HG03139 (cell line): ENCODE results near the gene C1orf159.

Source experiments
- ATAC-seq: cut with Tn5 transposase; IDR thresholded peaks from one replicate; pipeline ENCODE4 v1.9.1; 2021; ENCODE audit not compliant: unreplicated experiment

The C1orf159 gene

DNA sequence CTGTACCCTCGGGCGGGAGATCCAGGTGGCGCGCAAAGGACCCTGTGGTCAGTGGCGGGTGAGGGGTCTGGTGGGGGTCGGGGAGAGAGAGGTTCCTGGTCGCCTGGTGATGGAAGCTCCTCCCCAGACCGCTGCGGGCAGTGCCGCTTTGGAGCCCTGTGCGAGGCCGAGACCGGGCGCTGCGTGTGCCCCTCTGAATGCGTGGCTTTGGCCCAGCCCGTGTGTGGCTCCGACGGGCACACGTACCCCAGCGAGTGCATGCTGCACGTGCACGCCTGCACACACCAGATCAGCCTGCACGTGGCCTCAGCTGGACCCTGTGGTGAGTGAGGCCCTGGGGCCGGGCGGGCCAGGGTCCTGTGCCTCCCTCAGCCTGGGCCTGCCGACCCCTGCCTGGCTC is 72.5 kb downstream of the C1orf159 start:
- no peak for ATAC-seq

- ATAC-seq, result no peak
These were observed 73.1 kb downstream of the C1orf159 start for GRCh38 chr1:1042835-1043234.

- no peak for ATAC-seq
These were observed 74.0 kb downstream of the C1orf159 start for GRCh38 chr1:1041873-1042272.

GRCh38 chr1:1041092-1041523 is 74.8 kb downstream of the C1orf159 start:
- no peak for ATAC-seq

DNA sequence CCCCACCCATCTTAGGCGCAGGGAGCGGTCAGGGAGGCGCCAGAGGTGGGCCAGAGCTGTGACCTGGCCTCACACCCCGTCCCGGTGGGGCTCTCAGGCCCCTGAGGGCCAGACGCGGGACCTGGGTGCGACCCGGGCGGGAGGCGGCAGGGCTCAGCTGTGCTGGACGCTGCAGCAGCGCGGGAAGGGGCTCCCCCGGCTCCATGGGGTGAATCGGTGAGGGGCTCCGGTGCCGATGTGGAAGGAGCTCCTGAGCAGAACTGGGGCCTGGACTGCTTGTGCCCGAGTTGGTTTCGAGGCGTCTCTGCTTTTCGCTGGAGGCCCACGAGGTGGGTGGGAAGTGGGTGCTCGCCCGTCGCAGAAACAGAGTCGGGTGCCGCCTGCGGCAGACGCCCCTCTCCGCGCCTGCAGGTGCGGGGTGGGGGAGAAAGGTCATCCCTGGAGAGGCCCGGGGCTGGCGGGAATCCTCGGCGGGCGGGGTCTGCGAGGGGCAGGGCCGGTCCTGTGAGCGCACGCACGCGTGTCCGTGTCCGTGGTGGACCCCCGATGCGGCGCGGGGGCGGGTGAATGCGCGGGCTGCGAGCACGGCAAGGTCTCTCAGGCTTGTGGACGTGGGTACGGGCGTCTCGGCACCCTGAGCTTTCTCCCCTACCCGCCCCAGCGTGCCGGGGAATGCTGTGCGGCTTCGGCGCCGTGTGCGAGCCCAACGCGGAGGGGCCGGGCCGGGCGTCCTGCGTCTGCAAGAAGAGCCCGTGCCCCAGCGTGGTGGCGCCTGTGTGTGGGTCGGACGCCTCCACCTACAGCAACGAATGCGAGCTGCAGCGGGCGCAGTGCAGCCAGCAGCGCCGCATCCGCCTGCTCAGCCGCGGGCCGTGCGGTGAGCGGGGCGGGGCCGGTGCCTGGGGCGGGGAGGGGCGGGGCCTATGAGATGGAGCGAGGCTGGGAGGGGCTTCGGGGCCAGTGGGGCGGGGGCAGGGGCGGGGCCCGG is 75.6 kb downstream of the C1orf159 start:
- peak; percentile 45 for ATAC-seq

GRCh38 chr1:1039145-1039910 is 76.6 kb downstream of the C1orf159 start:
- no peak for ATAC-seq

GRCh38 chr1:1038694-1039093 is 77.2 kb downstream of the C1orf159 start:
- no peak for ATAC-seq

DNA sequence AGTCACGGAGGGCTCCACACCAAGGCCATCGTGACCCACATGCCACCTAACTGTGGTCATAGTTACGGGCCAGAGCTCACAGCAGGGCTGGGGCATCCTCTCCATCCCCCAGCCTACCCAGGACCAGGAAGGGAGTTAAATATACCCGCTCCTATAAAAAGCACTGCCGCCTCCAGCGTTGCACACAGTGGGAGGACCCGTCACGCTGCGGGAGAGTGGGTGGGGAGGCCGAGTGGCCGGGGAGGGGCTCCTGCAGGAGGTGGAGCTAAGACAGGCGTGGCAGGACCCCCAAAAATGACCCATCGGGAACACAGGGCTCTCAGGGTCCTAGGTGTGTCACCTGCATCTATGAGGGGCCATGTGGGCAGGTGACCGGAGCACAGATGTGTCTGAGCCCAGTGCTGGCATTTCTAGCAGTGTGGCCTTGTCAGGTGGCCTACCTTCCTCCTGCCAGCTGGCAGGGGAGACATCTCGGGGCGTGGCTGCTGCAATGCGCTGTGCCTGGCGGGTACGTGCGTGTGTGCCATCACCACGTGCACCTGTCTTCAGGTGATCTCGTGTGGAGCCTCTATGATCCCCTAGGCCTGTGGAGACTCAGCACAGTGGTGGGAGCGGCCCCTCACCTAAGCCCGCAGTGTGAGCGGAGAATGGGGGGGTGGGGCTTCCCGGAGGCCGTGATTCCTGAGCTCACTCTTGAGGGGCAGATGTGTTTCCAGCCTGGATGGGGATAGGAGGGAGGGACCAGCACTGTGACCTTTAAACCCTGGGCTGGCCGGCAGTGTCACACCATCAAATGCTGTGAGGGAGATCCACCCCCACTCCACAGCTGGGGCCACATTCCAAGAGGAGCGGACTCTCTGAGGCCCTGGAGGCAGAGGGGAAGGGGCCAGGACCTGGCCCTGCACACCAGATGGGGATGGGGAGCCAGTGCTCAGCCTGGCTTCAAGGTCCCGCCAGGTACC is 78.2 kb downstream of the C1orf159 start:
- no peak for ATAC-seq

GRCh38 chr1:1035291-1035943 is 80.5 kb downstream of the C1orf159 start:
- no peak for ATAC-seq

GRCh38 chr1:1034439-1034781 is 81.5 kb downstream of the C1orf159 start:
- no peak for ATAC-seq

- no peak for ATAC-seq
These were observed 82.0 kb downstream of the C1orf159 start for GRCh38 chr1:1033731-1034438.

- ATAC-seq, result peak; percentile 88
These were observed 82.8 kb downstream of the C1orf159 start for GRCh38 chr1:1033009-1033587.

- ATAC-seq, result peak; percentile 3
These were observed 83.5 kb downstream of the C1orf159 start for GRCh38 chr1:1032424-1032823.
